HEK293 (cell line): ENCODE results near the gene ALS2.

ENCODE experiments used
- GLI2 ChIP-seq: fragments of 450-650 bp; formaldehyde crosslinking; IDR thresholded peaks from 2 replicates; pipeline ENCODE4; 2017; ENCODE audit warnings: missing biosample characterization, missing genetic modification characterization, low read depth, borderline replicate concordance
- GLI4 ChIP-seq: fragments of 450-650 bp; formaldehyde crosslinking; IDR thresholded peaks from 2 replicates; pipeline ENCODE4 v1.5.1; 2016; ENCODE audit warnings: missing biosample characterization, missing genetic modification characterization
- GLIS1 ChIP-seq: fragments of 450-650 bp; formaldehyde crosslinking; IDR thresholded peaks from 2 replicates; pipeline ENCODE4 v1.5.1; 2016; ENCODE audit warnings: missing biosample characterization, missing genetic modification characterization
- HOXD13 ChIP-seq: sonication (generic); formaldehyde crosslinking; IDR thresholded peaks from 2 replicates; pipeline ENCODE4 v1.8.0; 2022; ENCODE audit warnings: missing genetic modification reagents, borderline replicate concordance
- KLF1 ChIP-seq: fragments of 450-650 bp; formaldehyde crosslinking; IDR thresholded peaks from 2 replicates; pipeline ENCODE4 v1.5.1; 2016; ENCODE audit warnings: missing biosample characterization, missing genetic modification characterization
- KLF10 ChIP-seq: fragments of 450-650 bp; IDR thresholded peaks from 2 replicates; pipeline ENCODE4 v1.5.1; 2018; ENCODE audit warnings: missing biosample characterization, mild to moderate bottlenecking, missing genetic modification characterization
- KLF7 ChIP-seq: fragments of 450-650 bp; formaldehyde crosslinking; IDR thresholded peaks from 2 replicates; pipeline ENCODE4 v1.5.1; 2016; ENCODE audit warnings: missing biosample characterization, missing genetic modification characterization, borderline replicate concordance
- KLF9 ChIP-seq: fragments of 450-650 bp; formaldehyde crosslinking; IDR thresholded peaks from 2 replicates; pipeline ENCODE4 v1.5.1; 2016; ENCODE audit warnings: missing biosample characterization, missing genetic modification characterization, low read depth
- SCRT1 ChIP-seq: fragments of 450-650 bp; formaldehyde crosslinking; IDR thresholded peaks from 2 replicates; pipeline ENCODE4 v1.5.1; 2016; ENCODE audit warnings: missing biosample characterization, missing genetic modification characterization, borderline replicate concordance
- SP7 ChIP-seq: fragments of 450-650 bp; formaldehyde crosslinking; IDR thresholded peaks from 2 replicates; pipeline ENCODE4 v1.5.1; 2016; ENCODE audit warnings: missing biosample characterization, missing genetic modification characterization
- TSHZ1 ChIP-seq: fragments of 450-650 bp; formaldehyde crosslinking; IDR thresholded peaks from 2 replicates; pipeline ENCODE4 v1.5.1; 2016; ENCODE audit warnings: missing biosample characterization, missing genetic modification characterization, borderline replicate concordance
- YY1 ChIP-seq: fragments of 450-650 bp; formaldehyde crosslinking; IDR thresholded peaks from 2 replicates; pipeline ENCODE4 v1.5.1; 2018; ENCODE audit warnings: missing biosample characterization, missing genetic modification characterization
- ZBTB7A ChIP-seq: fragments of 450-650 bp; formaldehyde crosslinking; IDR thresholded peaks from 2 replicates; pipeline ENCODE4 v1.5.1; 2016; ENCODE audit warnings: low read depth, missing biosample characterization, missing genetic modification characterization
- ZFP69B ChIP-seq: fragments of 450-650 bp; formaldehyde crosslinking; IDR thresholded peaks from 2 replicates; pipeline ENCODE4 v1.5.1; 2016; ENCODE audit warnings: missing biosample characterization, missing genetic modification characterization
- ZNF157 ChIP-seq: fragments of 450-650 bp; formaldehyde crosslinking; IDR thresholded peaks from 2 replicates; pipeline ENCODE4 v1.5.1; 2016; ENCODE audit warnings: missing biosample characterization, missing genetic modification characterization
- ZNF2 ChIP-seq: fragments of 450-650 bp; formaldehyde crosslinking; IDR thresholded peaks from 2 replicates; pipeline ENCODE4 v1.5.1; 2016; ENCODE audit warnings: missing biosample characterization, missing genetic modification characterization
- ZNF280C ChIP-seq: fragments of 450-650 bp; formaldehyde crosslinking; IDR thresholded peaks from 2 replicates; pipeline ENCODE4 v1.5.1; 2016; ENCODE audit warnings: missing biosample characterization, missing genetic modification characterization
- ZNF341 ChIP-seq: fragments of 450-650 bp; formaldehyde crosslinking; IDR thresholded peaks from 2 replicates; pipeline ENCODE4; 2016; ENCODE audit warnings: low read depth, missing biosample characterization, missing genetic modification characterization
- ZNF366 ChIP-seq: fragments of 450-650 bp; formaldehyde crosslinking; conservative IDR thresholded peaks from 2 replicates; pipeline ENCODE4 v1.5.1; 2016; ENCODE audit warnings: missing biosample characterization, missing genetic modification characterization
- ZNF404 ChIP-seq: fragments of 450-650 bp; formaldehyde crosslinking; IDR thresholded peaks from 2 replicates; pipeline ENCODE4 v1.5.1; 2017; ENCODE audit warnings: missing biosample characterization, missing genetic modification characterization
- ZNF510 ChIP-seq: fragments of 450-650 bp; formaldehyde crosslinking; IDR thresholded peaks from 2 replicates; pipeline ENCODE4 v1.5.1; 2018; ENCODE audit warnings: mild to moderate bottlenecking, missing genetic modification characterization, missing biosample characterization; ENCODE audit not compliant: insufficient replicate concordance
- ZNF639 ChIP-seq: fragments of 450-650 bp; formaldehyde crosslinking; IDR thresholded peaks from 2 replicates; pipeline ENCODE4 v1.5.1; 2016; ENCODE audit warnings: missing biosample characterization, missing genetic modification characterization
- ZNF76 ChIP-seq: fragments of 450-650 bp; formaldehyde crosslinking; IDR thresholded peaks from 2 replicates; pipeline ENCODE4; 2016; ENCODE audit warnings: low read depth, missing biosample characterization, missing genetic modification characterization, borderline replicate concordance
- ZNF768 ChIP-seq: fragments of 450-650 bp; formaldehyde crosslinking; IDR thresholded peaks from 2 replicates; pipeline ENCODE4 v1.5.1; 2018; ENCODE audit warnings: missing biosample characterization, mild to moderate bottlenecking, missing genetic modification characterization
- ZNF785 ChIP-seq: fragments of 450-650 bp; formaldehyde crosslinking; IDR thresholded peaks from 2 replicates; pipeline ENCODE4 v1.5.1; 2016; ENCODE audit warnings: missing biosample characterization, missing genetic modification characterization
- ZNF792 ChIP-seq: fragments of 450-650 bp; formaldehyde crosslinking; IDR thresholded peaks from 2 replicates; pipeline ENCODE4 v1.5.1; 2016; ENCODE audit warnings: missing biosample characterization, missing genetic modification characterization
- ZNF843 ChIP-seq: fragments of 450-650 bp; formaldehyde crosslinking; IDR thresholded peaks from 2 replicates; pipeline ENCODE4 v1.5.1; 2016; ENCODE audit warnings: missing biosample characterization, missing genetic modification characterization
- ZSCAN23 ChIP-seq: fragments of 450-650 bp; formaldehyde crosslinking; IDR thresholded peaks from 2 replicates; pipeline ENCODE4 v1.5.1; 2016; ENCODE audit warnings: missing biosample characterization, missing genetic modification characterization
- ZXDB ChIP-seq: fragments of 450-650 bp; formaldehyde crosslinking; IDR thresholded peaks from 2 replicates; pipeline ENCODE4 v1.5.1; 2016; ENCODE audit warnings: missing biosample characterization, missing genetic modification characterization
- TF ChIP-seq, protein P1 (sequence below): fragments of 450-650 bp; formaldehyde crosslinking; conservative IDR thresholded peaks from 2 replicates; pipeline ENCODE4 v1.5.1; 2016; ENCODE audit warnings: low read depth, missing biosample characterization, missing genetic modification characterization
- TF ChIP-seq, protein P2 (sequence below): fragments of 450-650 bp; formaldehyde crosslinking; IDR thresholded peaks from 2 replicates; pipeline ENCODE4 v1.5.1; 2016; ENCODE audit warnings: missing biosample characterization, missing genetic modification characterization

ALS2 gene

DNA sequence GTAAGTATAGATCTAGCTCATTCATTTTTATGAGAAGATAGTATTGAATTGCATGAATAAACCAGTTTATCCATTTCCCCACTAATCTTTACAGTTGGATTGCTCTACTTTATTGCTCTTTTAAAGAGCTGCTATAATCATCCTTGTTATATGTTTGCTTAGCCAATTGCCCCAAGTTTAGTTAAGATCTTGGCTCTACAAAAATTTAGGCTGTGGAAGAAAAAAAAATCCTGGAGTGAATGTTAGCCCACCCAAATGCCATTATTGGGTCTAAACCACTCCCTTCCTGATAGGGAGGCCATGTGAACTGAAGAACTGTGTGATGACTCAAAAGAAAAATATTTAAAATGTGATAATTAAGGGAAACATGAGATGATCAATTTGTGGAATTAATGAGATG is 2.9 kb downstream of the ALS2 start (continued):
- TF ChIP-seq ZSCAN23 (tag by site-specific recombination) (no peak), TSHZ1 (0 out of 2 replicates have a peak, but pooled peaks have one; percentile 27), ZNF280C (no peak), ZNF341 (no peak), KLF7 (no peak), ZNF768 (tag by site-specific recombination) (no peak), ZNF2 (tag by site-specific recombination) (no peak), ZNF843 (tag by site-specific recombination) (peak; percentile 66), GLI4 (no peak), SP7 (tag by site-specific recombination) (peak; percentile 61; the same call in 1 of the 2 replicates), ZBTB7A (tag by site-specific recombination) (no peak), ZNF76 (tag by site-specific recombination) (no peak), ZNF792 (tag by site-specific recombination) (no peak), ZNF639 (tag by site-specific recombination) (no peak), ZNF785 (tag by site-specific recombination) (no peak), ZNF157 (tag by site-specific recombination) (no peak), ZXDB (peak; percentile 48; the same call in 1 of the 2 replicates), GLIS1 (tag by site-specific recombination) (no peak), KLF9 (tag by site-specific recombination) (no peak), KLF1 (tag by site-specific recombination) (no peak), KLF10 (tag by site-specific recombination) (no peak), ZFP69B (no peak), GLI2 (tag by site-specific recombination) (no peak), SCRT1 (tag by site-specific recombination) (no peak), ZNF366 (tag by site-specific recombination) (peak; percentile 62), YY1 (tag by site-specific recombination) (no peak), ZNF404 (tag by site-specific recombination) (no peak), HOXD13 (CRISPR knock-in tag) (no peak), ZNF510 (tag by site-specific recombination) (no peak)
- TF ChIP-seq, protein P1, sequence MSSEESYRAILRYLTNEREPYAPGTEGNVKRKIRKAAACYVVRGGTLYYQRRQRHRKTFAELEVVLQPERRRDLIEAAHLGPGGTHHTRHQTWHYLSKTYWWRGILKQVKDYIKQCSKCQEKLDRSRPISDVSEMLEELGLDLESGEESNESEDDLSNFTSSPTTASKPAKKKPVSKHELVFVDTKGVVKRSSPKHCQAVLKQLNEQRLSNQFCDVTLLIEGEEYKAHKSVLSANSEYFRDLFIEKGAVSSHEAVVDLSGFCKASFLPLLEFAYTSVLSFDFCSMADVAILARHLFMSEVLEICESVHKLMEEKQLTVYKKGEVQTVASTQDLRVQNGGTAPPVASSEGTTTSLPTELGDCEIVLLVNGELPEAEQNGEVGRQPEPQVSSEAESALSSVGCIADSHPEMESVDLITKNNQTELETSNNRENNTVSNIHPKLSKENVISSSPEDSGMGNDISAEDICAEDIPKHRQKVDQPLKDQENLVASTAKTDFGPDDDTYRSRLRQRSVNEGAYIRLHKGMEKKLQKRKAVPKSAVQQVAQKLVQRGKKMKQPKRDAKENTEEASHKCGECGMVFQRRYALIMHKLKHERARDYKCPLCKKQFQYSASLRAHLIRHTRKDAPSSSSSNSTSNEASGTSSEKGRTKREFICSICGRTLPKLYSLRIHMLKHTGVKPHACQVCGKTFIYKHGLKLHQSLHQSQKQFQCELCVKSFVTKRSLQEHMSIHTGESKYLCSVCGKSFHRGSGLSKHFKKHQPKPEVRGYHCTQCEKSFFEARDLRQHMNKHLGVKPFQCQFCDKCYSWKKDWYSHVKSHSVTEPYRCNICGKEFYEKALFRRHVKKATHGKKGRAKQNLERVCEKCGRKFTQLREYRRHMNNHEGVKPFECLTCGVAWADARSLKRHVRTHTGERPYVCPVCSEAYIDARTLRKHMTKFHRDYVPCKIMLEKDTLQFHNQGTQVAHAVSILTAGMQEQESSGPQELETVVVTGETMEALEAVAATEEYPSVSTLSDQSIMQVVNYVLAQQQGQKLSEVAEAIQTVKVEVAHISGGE, result no peak
- TF ChIP-seq, protein P2, sequence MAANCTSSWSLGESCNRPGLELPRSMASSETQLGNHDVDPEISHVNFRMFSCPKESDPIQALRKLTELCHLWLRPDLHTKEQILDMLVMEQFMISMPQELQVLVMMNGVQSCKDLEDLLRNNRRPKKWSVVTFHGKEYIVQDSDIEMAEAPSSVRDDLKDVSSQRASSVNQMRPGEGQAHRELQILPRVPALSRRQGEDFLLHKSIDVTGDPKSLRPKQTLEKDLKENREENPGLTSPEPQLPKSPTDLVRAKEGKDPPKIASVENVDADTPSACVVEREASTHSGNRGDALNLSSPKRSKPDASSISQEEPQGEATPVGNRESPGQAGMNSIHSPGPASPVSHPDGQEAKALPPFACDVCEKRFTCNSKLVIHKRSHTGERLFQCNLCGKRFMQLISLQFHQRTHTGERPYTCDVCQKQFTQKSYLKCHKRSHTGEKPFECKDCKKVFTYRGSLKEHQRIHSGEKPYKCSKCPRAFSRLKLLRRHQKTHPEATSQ (tag by site-specific recombination), result no peak
